Heart right ventricle (tissue), 16 donors: Measurements from ENCODE around the gene TCF3. TPM values are rescaled to one million over a fixed set of nuclear protein-coding genes. Genes with fewer than 3 reads are reported as not detected.

ENCODE experiments used
- ATAC-seq, 8 donors: fragments of 200-7000 bp; cut with Tn5 transposase; one replicate each; pipeline ENCODE4 v1.9.1; 2020; ENCODE audit warnings: mild to moderate bottlenecking in 8 of 8, moderate library complexity in 8 of 8, moderate number of reproducible peaks in 1 of 8
- DNase-seq, 2 donors: peaks; one replicate each; pipeline ENCODE4 v3.0.0-alpha.2; 2020
- H3K27ac ChIP-seq, 10 donors: fragments of 200-600 bp; sonication (generic) in 2 of 10; one replicate each; pipeline versions ENCODE4 v1.5.0 to v1.8.0; 2020 to 2022; ENCODE audit warnings: mild to moderate bottlenecking in 3 of 10
- H3K27me3 ChIP-seq, 7 donors: fragments of 200-600 bp; one replicate each; pipeline ENCODE4 v1.8.0; 2021 to 2022; ENCODE audit warnings: mild to moderate bottlenecking in 2 of 7
- H3K36me3 ChIP-seq, 9 donors: fragments of 200-600 bp; sonication (generic) in 1 of 9; one replicate each; pipeline versions ENCODE4 v1.5.0 to v1.8.0; 2020 to 2022; ENCODE audit warnings: mild to moderate bottlenecking in 2 of 9
- H3K4me1 ChIP-seq, 9 donors: fragments of 200-600 bp; sonication (generic) in 1 of 9; one replicate each; pipeline versions ENCODE4 v1.5.0 to v1.8.0; 2020 to 2022; ENCODE audit warnings: mild to moderate bottlenecking in 4 of 9
- H3K4me3 ChIP-seq, 10 donors: fragments of 200-600 bp; sonication (generic) in 2 of 10; one replicate each; pipeline versions ENCODE4 v1.5.0 to v1.8.0; 2020 to 2022; ENCODE audit warnings: mild to moderate bottlenecking in 7 of 10, moderate library complexity in 2 of 10
- H3K9me3 ChIP-seq, 11 donors: fragments of 200-600 bp in 10 of 11; sonication (generic) in 2 of 11; one replicate each; pipeline versions ENCODE4 v1.5.0 to v1.8.0; 2013 to 2022; ENCODE audit warnings: mild to moderate bottlenecking in 2 of 11, control low read depth in 1 of 11, moderate library complexity in 1 of 11
- CTCF ChIP-seq, 9 donors: fragments of 200-600 bp; sonication (generic) in 2 of 9; IDR thresholded peaks; one replicate each; pipeline versions ENCODE4 v1.5.0 to v1.8.0; 2021 to 2022; ENCODE audit warnings: antibody characterized with exemption in 9 of 9, mild to moderate bottlenecking in 5 of 9, moderate library complexity in 1 of 9
- WGBS, 2 donors: extraction: QIAGEN DNeasy Blood & Tissue Kit; methylation state at CpG; one replicate each; pipeline ENCODE4 v1.1.7; 2013; ENCODE audit warnings: inconsistent platforms in 1 of 2; 5-methylcytosine and 5-hydroxymethylcytosine counted together
- intact Hi-C, 10 donors: fragments of 100-400 bp; cut with DNase I; formaldehyde crosslinking; loops; one replicate each; pipeline versions ENCODE4 v1.11.1 to v1.14.2; 2022
- polyA plus RNA-seq, 2 donors: library from polyadenylated mRNA; stranded (reverse); fragments of 200-250 nt; gene quantifications; one replicate each; pipeline ENCODE4 v1.2.3, GENCODE V29; 2013
- total RNA-seq, 10 donors: library from RNA; stranded (reverse); fragmentation: NEBNext Ultra II Directional in 3 of 10; extraction: Animal tissue kit (Norgen Biotek cat#: 25700) in 3 of 10; gene quantifications; one replicate each; pipeline versions ENCODE4 v1.2.1 to v1.2.4, GENCODE V29; 2021 to 2023
- donor health status: Arrhythmogenic right ventricular cardiomyopathy.
- donor health status: ischemic (EF 13 %, LVEDD 7.1; RV severe dilation, severe dysfunction).
- donor health status: healthy with polysubstance abuse.
- donor health status: DM: no; HTN: yes; CAD: no.
- donor health status: DM: no; HTN: no; CAD: no.
- donor health status: ischemic (EF 25% LVEDD 6.9; RV normal size, moderate dysfunction).
- donor health status: ischemic (EF 25% LVEDD 5.7; RV mildly dilated, moderate dysfunction).
- donor health status: healthy.
- donor health status: DM: yes; HTN: yes; CAD: no.
- donor health status: Ischemic cardiomyopathy.
- donor health status: ischemic (EF 35%, LVEDD 5.7; RV mildly dilated, moderate dysfunction).
- donor health status: nonischemic (EF 11% LVEDD 7.7; RV severe dilation, severe dysfunction).
- donor health status: DM: yes; HTN: yes; CAD: no.
- donor health status: PGD.
- donor health status: ischemic (EF 29% LVEDD 5.4; RV normal size, mild dysfunction).
- donor health status: nonischemic (EF 23%, LVEDD 6.1; RV moderate dilation, normal function).

Gene TCF3
- total and polyA plus RNA-seq, 12 donors, result 12.4 to 38.1 (median 19.5) TPM

GRCh38 chr19:1649706-1650649 lies 2.4 kb downstream of the TCF3 start:
- no peaks in the 10 kb centered on the region for H3K27me3 ChIP-seq
- 90% methylated on average over 20 of the region's 20 CpGs for WGBS, 2 donors
- H3K27ac ChIP-seq, result peak overlapping the region in 2 of 10 donors; percentile 6 to 47
- peak overlapping the region in 5 of 10 donors; percentile 85 to 93 (median 88) for H3K4me3 ChIP-seq
- DNase-seq (no peak), ATAC-seq (no peak)
- TF ChIP-seq CTCF (IDR thresholded peaks at IDR 0.05), result no peak
- H3K4me1 ChIP-seq, result peaks cover 0 to 25% (median 16%) of the 10 kb centered on the region in 9 donors
- peaks cover 0 to 46% (median 0%) of the 10 kb centered on the region in 9 donors for H3K36me3 ChIP-seq
- intact Hi-C loops, result loop anchor here in 7 of 10 donors (5.0 to 10.0 kb wide), 3 partner anchors 38 to 45 kb away; partner anchors contain the start of gene UQCR11 (in 6 of the 7)
- no peaks in the 10 kb centered on the region for H3K9me3 ChIP-seq

GRCh38 chr19:1648920-1649541 lies 3.4 kb downstream of the TCF3 start:
- intact Hi-C loops, result loop anchor here in 2 of 10 donors (5.0 kb wide), 2 partner anchors 37 to 42 kb away; partner anchors contain the start of gene UQCR11 (in 1 of the 2)
- Histone ChIP-seq H3K27me3 (no peaks in the 10 kb centered on the region), H3K36me3 (peaks cover 0 to 56% (median 4%) of the 10 kb centered on the region in 9 donors), H3K4me1 (peaks cover 0 to 25% (median 16%) of the 10 kb centered on the region in 9 donors), H3K4me3 (no peak overlapping the region), H3K27ac (no peak overlapping the region), H3K9me3 (no peaks in the 10 kb centered on the region)
- no peak for TF ChIP-seq CTCF (IDR thresholded peaks at IDR 0.05)
- DNase-seq (no peak), ATAC-seq (no peak)
- 89 to 90% methylated on average over 23 of the region's 23 CpGs for WGBS, 2 donors

- no peak for TF ChIP-seq CTCF (IDR thresholded peaks at IDR 0.05)
- 81 to 86% methylated on average over 10 of the region's 10 CpGs for WGBS, 2 donors
- no peak overlapping the region for H3K27ac ChIP-seq
- no peaks in the 10 kb centered on the region for H3K9me3 ChIP-seq
- ATAC-seq (no peak), DNase-seq (no peak)
- peaks cover 0 to 22% (median 13%) of the 10 kb centered on the region in 9 donors for H3K4me1 ChIP-seq
- peaks cover 0 to 61% (median 6%) of the 10 kb centered on the region in 9 donors for H3K36me3 ChIP-seq
- H3K4me3 ChIP-seq, result no peak overlapping the region
- intact Hi-C loops, result loop anchor here in 2 of 10 donors (5.0 kb wide), 2 partner anchors 36 to 41 kb away; partner anchors contain the start of gene UQCR11 (in 1 of the 2)
- H3K27me3 ChIP-seq, result no peaks in the 10 kb centered on the region
These were observed 4.0 kb downstream of the TCF3 start for GRCh38 chr19:1648459-1648849.
